Smooth muscle cell of the pulmonary artery (primary cell): ENCODE results near the gene PCDHGA6. TPM values are rescaled to one million over a fixed set of nuclear protein-coding genes. Genes with fewer than 3 reads are reported as not detected.

Source experiments
- total RNA-seq: library from RNA; depleted of rRNA; stranded (reverse); fragments of >200 nt; gene quantifications from 2 replicates; pipeline ENCODE4 v1.2.3, GENCODE V29; 2014

The PCDHGA6 gene
- total RNA-seq, 1 donor from 2014 or later, result 5.3 TPM

DNA sequence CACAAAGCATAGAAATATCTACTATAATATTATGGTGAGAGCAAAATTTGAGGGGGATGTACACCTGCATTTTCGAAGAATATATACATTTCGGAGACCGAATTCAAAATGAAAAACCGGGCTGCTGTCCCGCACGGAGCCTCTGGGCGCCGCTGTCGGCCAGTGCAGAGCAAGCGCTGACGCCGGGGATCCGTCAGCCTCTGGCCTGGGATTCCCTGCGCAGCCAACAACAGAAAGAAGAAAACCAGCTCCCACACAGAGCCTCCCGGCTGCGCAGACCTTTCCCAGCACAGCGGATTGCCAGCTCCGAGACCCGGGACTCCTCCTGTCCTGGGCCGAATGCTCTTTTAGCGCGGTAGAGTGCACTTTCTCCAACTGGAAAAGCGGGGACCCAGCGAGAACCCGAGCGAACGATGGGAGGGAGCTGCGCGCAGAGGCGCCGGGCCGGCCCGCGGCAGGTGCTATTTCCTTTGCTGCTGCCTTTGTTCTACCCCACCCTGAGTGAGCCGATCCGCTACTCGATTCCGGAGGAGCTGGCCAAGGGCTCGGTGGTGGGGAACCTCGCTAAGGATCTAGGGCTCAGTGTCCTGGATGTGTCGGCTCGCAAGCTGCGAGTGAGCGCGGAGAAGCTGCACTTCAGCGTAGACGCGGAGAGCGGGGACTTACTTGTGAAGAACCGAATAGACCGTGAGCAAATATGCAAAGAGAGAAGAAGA lies 34.3 kb downstream of the PCDHGA6 start, which contains the start of gene PCDHGB6:
PCDHGB6 (plus strand) TSS at position 232 of the 716 bp plus-strand sequence; CDS start at position 414, 182 bp downstream.

DNA sequence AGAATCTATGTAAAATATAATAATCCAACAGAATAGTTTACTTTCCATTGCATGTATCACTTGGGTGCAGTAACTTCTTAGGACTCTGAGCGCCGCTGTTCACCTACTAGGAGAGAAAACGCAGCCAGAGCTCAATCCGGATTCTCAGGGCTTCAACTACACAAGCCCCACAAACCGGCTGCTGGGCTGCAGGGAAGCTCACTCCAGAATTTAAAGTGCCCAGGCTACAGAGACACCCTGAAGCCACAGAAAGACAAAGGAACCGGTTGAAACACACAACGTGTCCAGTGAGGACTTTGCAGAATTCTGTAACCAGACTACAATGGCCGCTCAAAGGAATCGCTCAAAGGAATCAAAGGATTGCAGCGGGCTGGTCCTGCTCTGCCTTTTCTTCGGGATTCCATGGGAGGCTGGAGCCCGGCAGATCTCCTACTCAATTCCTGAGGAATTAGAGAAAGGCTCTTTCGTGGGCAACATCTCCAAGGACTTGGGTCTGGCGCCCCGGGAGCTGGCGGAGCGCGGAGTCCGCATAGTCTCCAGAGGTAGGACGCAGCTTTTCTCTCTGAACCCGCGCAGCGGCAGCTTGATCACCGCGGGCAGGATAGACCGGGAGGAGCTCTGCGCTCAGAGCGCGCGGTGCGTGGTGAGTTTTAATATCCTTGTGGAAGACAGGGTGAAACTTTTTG lies 39.3 kb downstream of the PCDHGA6 start, which contains the start of gene PCDHGA10:
PCDHGA10 (plus strand) TSS at position 134 of the 686 bp plus-strand sequence; CDS start at position 323, 189 bp downstream.

DNA sequence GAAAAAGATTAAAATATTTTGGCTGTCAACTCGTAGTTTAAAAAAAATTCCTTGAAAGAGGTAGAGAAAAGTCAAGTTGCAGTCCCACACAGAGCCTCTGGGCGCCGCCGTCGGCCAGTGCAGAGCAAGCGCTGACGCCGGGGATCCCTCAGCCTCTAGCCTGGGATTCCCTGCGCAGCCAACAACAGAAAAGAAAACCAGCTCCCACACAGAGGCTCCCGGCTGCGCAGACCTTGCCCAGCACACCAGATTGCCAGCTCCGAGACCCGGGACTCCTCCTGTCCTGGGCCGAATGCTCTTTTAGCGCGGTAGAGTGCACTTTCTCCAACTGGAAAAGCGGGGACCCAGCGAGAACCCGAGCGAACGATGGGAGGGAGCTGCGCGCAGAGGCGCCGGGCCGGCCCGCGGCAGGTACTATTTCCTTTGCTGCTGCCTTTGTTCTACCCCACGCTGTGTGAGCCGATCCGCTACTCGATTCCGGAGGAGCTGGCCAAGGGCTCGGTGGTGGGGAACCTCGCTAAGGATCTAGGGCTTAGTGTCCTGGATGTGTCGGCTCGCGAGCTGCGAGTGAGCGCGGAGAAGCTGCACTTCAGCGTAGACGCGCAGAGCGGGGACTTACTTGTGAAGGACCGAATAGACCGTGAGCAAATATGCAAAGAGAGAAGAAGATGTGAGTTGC lies 43.9 kb downstream of the PCDHGA6 start, which contains the start of gene PCDHGB7:
PCDHGB7 (plus strand) TSS at position 184 of the 679 bp plus-strand sequence; CDS start at position 367, 183 bp downstream.

DNA sequence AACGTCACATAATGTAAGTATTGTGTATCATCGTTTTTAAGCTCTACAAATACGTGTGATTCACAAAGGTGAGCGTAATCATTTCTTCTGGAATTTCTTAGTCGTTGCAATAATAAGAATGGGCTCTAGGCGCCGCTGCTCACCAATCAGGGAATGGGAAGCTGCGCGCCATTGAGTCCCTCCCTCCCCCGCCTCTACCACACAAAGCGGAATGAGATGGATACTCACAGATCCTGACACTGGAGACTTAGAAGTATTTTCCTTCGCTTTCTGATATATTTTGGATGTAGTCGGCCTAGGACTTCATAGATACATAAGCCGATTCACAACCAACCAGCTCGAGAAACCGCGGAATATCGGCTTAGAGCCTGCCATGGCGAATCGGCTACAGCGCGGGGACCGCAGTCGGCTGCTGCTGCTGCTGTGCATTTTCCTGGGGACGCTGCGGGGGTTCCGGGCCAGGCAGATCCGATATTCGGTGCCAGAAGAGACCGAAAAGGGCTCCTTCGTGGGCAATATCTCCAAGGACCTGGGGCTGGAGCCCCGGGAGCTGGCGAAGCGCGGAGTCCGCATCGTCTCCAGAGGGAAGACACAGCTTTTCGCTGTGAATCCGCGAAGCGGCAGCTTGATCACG lies 47.3 kb downstream of the PCDHGA6 start, which contains the start of gene PCDHGA11:
PCDHGA11 (plus strand) TSS at position 197 of the 634 bp plus-strand sequence; CDS start at position 374, 177 bp downstream.

Other genes with a start within 250 kb of the PCDHGA6 start
- gene PCDHB5, start 238.7 kb upstream of the PCDHGA6 start, total RNA-seq, result 0.36 and 2.2 TPM in 2 replicates
- 0.20 and 0.36 TPM in 2 replicates for gene PCDHB6, start 223.8 kb upstream of the PCDHGA6 start, total RNA-seq
- gene PCDHB7, start 201.2 kb upstream of the PCDHGA6 start, total RNA-seq, result 0.33 and 1.1 TPM in 2 replicates
- 0.26 and 1.3 TPM in 2 replicates for gene PCDHB8, start 196.1 kb upstream of the PCDHGA6 start, total RNA-seq
- 0.50 and 0.59 TPM in 2 replicates for gene PCDHB16, start 191.5 kb upstream of the PCDHGA6 start, total RNA-seq
- 0.40 and 0.59 TPM in 2 replicates for gene PCDHB9, start 186.7 kb upstream of the PCDHGA6 start, total RNA-seq
- gene PCDHB10, start 181.5 kb upstream of the PCDHGA6 start, total RNA-seq, result 0.79 and 1.4 TPM in 2 replicates
- 0.69 and 0.85 TPM in 2 replicates for gene PCDHB11, start 174.3 kb upstream of the PCDHGA6 start, total RNA-seq
- gene PCDHB12, start 165.2 kb upstream of the PCDHGA6 start, total RNA-seq, result 0.26 and 0.46 TPM in 2 replicates
- gene PCDHB13, start 160.0 kb upstream of the PCDHGA6 start, total RNA-seq, result 0.59 and 1.8 TPM in 2 replicates
- gene PCDHB14, start 150.5 kb upstream of the PCDHGA6 start, total RNA-seq, result 1.6 and 2.1 TPM in 2 replicates
- gene PCDHB15, start 128.5 kb upstream of the PCDHGA6 start, total RNA-seq, result 0.59 and 0.91 TPM in 2 replicates
- gene SLC25A2, start 69.8 kb upstream of the PCDHGA6 start, total RNA-seq, result 0.13 and 0.26 TPM in 2 replicates
- 56.6 and 69.0 TPM in 2 replicates for gene TAF7, start 53.1 kb upstream of the PCDHGA6 start, total RNA-seq
- 1.2 and 1.4 TPM in 2 replicates for gene PCDHGA1, start 43.4 kb upstream of the PCDHGA6 start, total RNA-seq
- gene PCDHGA2, start 35.1 kb upstream of the PCDHGA6 start, total RNA-seq, result 2.8 and 4.2 TPM in 2 replicates
- 0.79 and 3.0 TPM in 2 replicates for gene PCDHGA3, start 30.1 kb upstream of the PCDHGA6 start, total RNA-seq
- gene PCDHGB1, start 23.8 kb upstream of the PCDHGA6 start, total RNA-seq, result 2.2 and 3.8 TPM in 2 replicates
- gene PCDHGA4, start 18.9 kb upstream of the PCDHGA6 start, total RNA-seq, result 11.6 and 16.9 TPM in 2 replicates
- gene PCDHGB2, start 13.9 kb upstream of the PCDHGA6 start, total RNA-seq, result 3.2 and 3.9 TPM in 2 replicates
- gene PCDHGA5, start 9.7 kb upstream of the PCDHGA6 start, total RNA-seq, result 1.8 and 2.3 TPM in 2 replicates
- 7.8 and 8.1 TPM in 2 replicates for gene PCDHGB3, start 3.6 kb upstream of the PCDHGA6 start, total RNA-seq
- 6.9 and 10.3 TPM in 2 replicates for gene PCDHGA7, start 8.9 kb downstream of the PCDHGA6 start, total RNA-seq
- gene PCDHGB4, start 13.8 kb downstream of the PCDHGA6 start, total RNA-seq, result 26.1 and 54.1 TPM in 2 replicates
- 4.0 and 4.3 TPM in 2 replicates for gene PCDHGA8, start 18.7 kb downstream of the PCDHGA6 start, total RNA-seq
- gene PCDHGB5, start 24.1 kb downstream of the PCDHGA6 start, total RNA-seq, result 34.3 and 47.0 TPM in 2 replicates
- 5.2 and 5.5 TPM in 2 replicates for gene PCDHGA9, start 28.9 kb downstream of the PCDHGA6 start, total RNA-seq
- 3.9 and 4.8 TPM in 2 replicates for gene PCDHGB6, start 34.1 kb downstream of the PCDHGA6 start, total RNA-seq
- 8.3 and 9.4 TPM in 2 replicates for gene PCDHGA10, start 39.1 kb downstream of the PCDHGA6 start, total RNA-seq
- 13.8 and 14.7 TPM in 2 replicates for gene PCDHGB7, start 43.8 kb downstream of the PCDHGA6 start, total RNA-seq
- gene PCDHGA11, start 47.2 kb downstream of the PCDHGA6 start, total RNA-seq, result 20.6 and 27.7 TPM in 2 replicates
- 40.2 and 46.0 TPM in 2 replicates for gene PCDHGA12, start 56.6 kb downstream of the PCDHGA6 start, total RNA-seq
- 77.2 and 94.3 TPM in 2 replicates for gene PCDHGC3, start 102.1 kb downstream of the PCDHGA6 start, total RNA-seq
- 3.5 and 4.2 TPM in 2 replicates for gene PCDHGC4, start 111.1 kb downstream of the PCDHGA6 start, total RNA-seq
- gene PCDHGC5, start 115.2 kb downstream of the PCDHGA6 start, total RNA-seq, result 4.6 and 7.3 TPM in 2 replicates
- gene DIAPH1, start 245.1 kb downstream of the PCDHGA6 start, total RNA-seq, result 32.1 and 43.1 TPM in 2 replicates